ENCODE measurements around the gene ANKLE1.

GRCh38 chr19:17243830-17244617 is 37.7 kb upstream of the ANKLE1 start:
- TF ChIP-seq CTCF (IDR thresholded peaks at IDR 0.05 in 8 of 11, conservative IDR thresholded peaks at IDR 0.05 in 3 of 11): no peak
- peak in 1 of 3 donors; percentile 7 for TF ChIP-seq POLR2AphosphoS5 (IDR thresholded peaks at IDR 0.05)

Data from spleen (tissue), 7 donors.